GM23248 (cell line): ENCODE measurements around the gene BCR.

Experiments
- EZH2 ChIP-seq: fragments of 200-600 bp; sonication (generic); IDR thresholded peaks from 2 replicates; pipeline ENCODE4 v1.6.1; 2018; ENCODE audit warnings: antibody characterized with exemption, mild to moderate bottlenecking; ENCODE audit not compliant: insufficient read depth, poor library complexity, severe bottlenecking
- EZH2phosphoT487 ChIP-seq: fragments of 200-600 bp; sonication (generic); IDR thresholded peaks from 2 replicates; pipeline ENCODE4 v1.6.1; 2018; ENCODE audit warnings: antibody characterized with exemption, moderate library complexity, mild to moderate bottlenecking, low read depth; ENCODE audit not compliant: insufficient read depth

- no peak for TF ChIP-seq EZH2
- TF ChIP-seq EZH2phosphoT487 = no peak
Observed at GRCh38 chr22:23251445-23252093, 71.3 kb downstream of the BCR start.
